Activated naive CD8-positive, alpha-beta T cell treated with anti-CD3 and anti-CD28 coated beads, Interleukin-2, amount 50 U/mL, for 24 hours (primary cell): Measurements from ENCODE around the gene ADAMTS17.

Experiments
- ATAC-seq: fragments of 150-1000 bp; cut with Tn5 transposase; one replicate; pipeline ENCODE4 v1.10.0; 2021
- DNase-seq: peaks from one replicate; pipeline ENCODE4 v3.0.0; 2021
- H3K27ac Mint-ChIP-seq: one replicate; pipeline ENCODE4 v1.8.0; 2021; ENCODE audit warnings: mild to moderate bottlenecking, mixed read lengths
- H3K27me3 Mint-ChIP-seq: one replicate; pipeline ENCODE4 v1.8.0; 2021; ENCODE audit warnings: mixed read lengths
- H3K36me3 Mint-ChIP-seq: one replicate; pipeline ENCODE4 v1.8.0; 2021; ENCODE audit warnings: low read depth, mixed read lengths
- H3K4me1 Mint-ChIP-seq: one replicate; pipeline ENCODE4 v1.8.0; 2021; ENCODE audit warnings: mixed read lengths
- H3K4me3 Mint-ChIP-seq: one replicate; pipeline ENCODE4 v1.8.0; 2021; ENCODE audit warnings: mild to moderate bottlenecking, moderate library complexity, mixed read lengths
- H3K9me3 Mint-ChIP-seq: one replicate; pipeline ENCODE4 v1.8.0; 2021; ENCODE audit warnings: mixed read lengths

The ADAMTS17 gene

DNA sequence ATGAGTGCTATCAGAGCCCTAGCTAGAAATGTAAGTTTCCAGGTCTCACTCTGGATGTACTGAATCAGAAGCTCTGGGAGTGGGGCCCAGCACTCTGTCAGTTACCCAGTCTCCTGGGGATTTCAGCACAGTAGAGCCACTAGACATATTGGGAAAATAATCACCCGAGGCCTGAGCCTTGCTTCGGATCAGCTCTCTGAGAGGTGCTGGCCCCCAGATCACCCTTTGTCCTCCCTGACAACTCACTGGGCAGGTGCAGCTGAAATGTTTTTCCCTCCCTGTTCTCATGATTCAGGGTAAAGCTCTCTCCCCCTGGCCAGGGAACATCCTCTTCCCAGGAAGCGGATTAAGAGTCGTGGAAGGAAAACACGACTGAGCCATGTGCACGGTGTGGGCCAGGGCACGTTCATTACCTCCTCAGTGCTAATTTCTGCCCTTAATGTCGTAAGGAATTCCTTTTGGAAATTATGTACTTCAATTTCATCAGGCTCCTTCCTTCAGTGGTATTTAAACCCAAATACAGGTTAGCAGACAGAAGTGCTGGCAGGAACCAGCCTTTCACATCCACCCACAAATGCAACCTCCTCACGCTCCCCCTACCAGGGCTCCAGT, 311.8 kb downstream of the ADAMTS17 start:
- Mint-ChIP-seq H3K4me1 (no peaks in the 10 kb centered on the region), H3K27ac (no peak overlapping the region), H3K27me3 (no peaks in the 10 kb centered on the region), H3K9me3 (peaks cover 19% of the 10 kb centered on the region), H3K4me3 (no peak overlapping the region), H3K36me3 (peaks cover 12% of the 10 kb centered on the region)
- DNase-seq (no peak), ATAC-seq (no peak)

GRCh38 chr15:100029045-100029444, 312.7 kb downstream of the ADAMTS17 start:
- Mint-ChIP-seq H3K27ac (no peak overlapping the region), H3K9me3 (peaks cover 19% of the 10 kb centered on the region), H3K4me1 (no peaks in the 10 kb centered on the region), H3K4me3 (no peak overlapping the region), H3K36me3 (peaks cover 12% of the 10 kb centered on the region), H3K27me3 (no peaks in the 10 kb centered on the region)
- ATAC-seq (no peak), DNase-seq (no peak)

DNA sequence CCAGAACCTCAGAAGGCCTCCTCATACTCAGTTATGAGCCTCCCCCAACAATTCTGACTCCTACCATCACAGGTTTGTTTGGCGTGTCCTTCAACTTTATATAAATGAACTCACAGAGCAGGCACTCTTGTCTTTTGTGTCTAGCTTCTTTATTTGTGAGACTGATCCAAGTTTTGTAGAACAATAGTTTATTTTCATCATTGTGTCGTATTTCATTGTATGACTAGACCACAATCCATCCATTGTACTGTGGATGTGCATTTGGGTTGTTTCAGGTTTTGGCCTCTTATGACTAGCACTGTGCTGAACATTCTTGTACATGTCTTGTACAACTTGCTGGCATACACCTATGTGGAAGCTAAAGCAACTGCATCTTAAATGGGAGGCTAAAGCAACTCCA, 315.7 kb downstream of the ADAMTS17 start:
- no peak for ATAC-seq
- DNase-seq = no peak
- H3K27ac Mint-ChIP-seq = no peak overlapping the region
- H3K9me3 Mint-ChIP-seq = peaks cover 19% of the 10 kb centered on the region
- peaks cover 12% of the 10 kb centered on the region for H3K36me3 Mint-ChIP-seq
- no peak overlapping the region for H3K4me3 Mint-ChIP-seq
- H3K4me1 Mint-ChIP-seq = no peaks in the 10 kb centered on the region
- H3K27me3 Mint-ChIP-seq = no peaks in the 10 kb centered on the region

GRCh38 chr15:100022806-100023205, 319.0 kb downstream of the ADAMTS17 start:
- H3K4me3 Mint-ChIP-seq = no peak overlapping the region
- no peaks in the 10 kb centered on the region for H3K27me3 Mint-ChIP-seq
- peaks cover 12% of the 10 kb centered on the region for H3K9me3 Mint-ChIP-seq
- ATAC-seq (no peak), DNase-seq (no peak)
- H3K4me1 Mint-ChIP-seq = no peaks in the 10 kb centered on the region
- no peak overlapping the region for H3K27ac Mint-ChIP-seq
- H3K36me3 Mint-ChIP-seq = peaks cover 3% of the 10 kb centered on the region

DNA sequence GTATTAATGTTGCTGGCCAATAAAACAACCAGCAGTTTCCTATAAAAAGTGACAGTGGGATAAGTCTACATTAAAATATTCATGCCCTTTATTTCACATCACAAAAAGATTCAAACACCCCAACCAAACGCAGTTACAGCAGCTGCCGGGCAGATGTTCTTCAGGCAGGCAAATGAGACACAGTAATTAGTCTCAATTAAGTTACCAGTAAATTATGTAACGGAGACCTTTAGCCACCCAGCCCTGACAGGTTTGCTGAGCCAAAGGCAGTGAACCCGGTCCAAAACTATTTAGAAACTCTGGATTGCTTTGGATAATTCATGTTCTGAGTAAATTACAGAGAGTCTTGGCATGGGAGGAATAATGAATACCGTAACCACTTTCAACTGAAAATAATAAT, 319.4 kb downstream of the ADAMTS17 start:
- Mint-ChIP-seq H3K4me3 (no peak overlapping the region), H3K36me3 (peaks cover 1% of the 10 kb centered on the region), H3K9me3 (peaks cover 8% of the 10 kb centered on the region), H3K27ac (no peak overlapping the region), H3K4me1 (no peaks in the 10 kb centered on the region), H3K27me3 (no peaks in the 10 kb centered on the region)
- DNase-seq (no peak), ATAC-seq (no peak)

- Mint-ChIP-seq H3K27ac (no peak overlapping the region), H3K4me3 (no peak overlapping the region), H3K4me1 (no peaks in the 10 kb centered on the region), H3K36me3 (peaks cover 3% of the 10 kb centered on the region), H3K9me3 (peaks cover under 1% of the 10 kb centered on the region), H3K27me3 (no peaks in the 10 kb centered on the region)
- ATAC-seq = no peak
- no peak for DNase-seq
Measured at GRCh38 chr15:100021653-100022052, 320.1 kb downstream of the ADAMTS17 start.

DNA sequence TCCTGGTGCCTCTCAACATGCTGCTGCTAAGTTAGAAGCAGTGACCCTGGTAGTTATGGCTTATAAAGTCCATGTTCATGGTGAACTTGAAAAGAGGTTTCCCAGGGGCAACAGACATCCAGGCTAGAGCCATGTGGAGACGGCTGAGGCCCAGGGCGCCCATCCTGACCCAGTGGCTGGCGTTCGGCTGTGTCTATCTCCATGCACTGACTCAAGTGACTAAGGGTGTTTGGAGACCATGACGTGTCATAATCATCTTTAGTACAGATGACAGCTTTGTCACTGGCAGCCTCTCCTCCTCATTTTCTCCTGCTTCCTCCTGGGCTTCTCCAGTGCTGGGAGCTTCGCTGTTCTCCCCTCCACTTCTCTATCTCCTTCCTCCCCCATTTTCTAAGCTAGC, 321.2 kb downstream of the ADAMTS17 start:
- H3K4me3 Mint-ChIP-seq = no peak overlapping the region
- no peaks in the 10 kb centered on the region for H3K9me3 Mint-ChIP-seq
- H3K4me1 Mint-ChIP-seq = no peaks in the 10 kb centered on the region
- no peak overlapping the region for H3K27ac Mint-ChIP-seq
- ATAC-seq = no peak
- DNase-seq = no peak
- peaks cover 3% of the 10 kb centered on the region for H3K36me3 Mint-ChIP-seq
- no peaks in the 10 kb centered on the region for H3K27me3 Mint-ChIP-seq

GRCh38 chr15:100020189-100020588, 321.6 kb downstream of the ADAMTS17 start:
- DNase-seq = no peak
- H3K27me3 Mint-ChIP-seq = no peaks in the 10 kb centered on the region
- H3K36me3 Mint-ChIP-seq = peaks cover 3% of the 10 kb centered on the region
- H3K27ac Mint-ChIP-seq = no peak overlapping the region
- ATAC-seq = no peak
- H3K9me3 Mint-ChIP-seq = no peaks in the 10 kb centered on the region
- H3K4me1 Mint-ChIP-seq = no peaks in the 10 kb centered on the region
- no peak overlapping the region for H3K4me3 Mint-ChIP-seq

DNA sequence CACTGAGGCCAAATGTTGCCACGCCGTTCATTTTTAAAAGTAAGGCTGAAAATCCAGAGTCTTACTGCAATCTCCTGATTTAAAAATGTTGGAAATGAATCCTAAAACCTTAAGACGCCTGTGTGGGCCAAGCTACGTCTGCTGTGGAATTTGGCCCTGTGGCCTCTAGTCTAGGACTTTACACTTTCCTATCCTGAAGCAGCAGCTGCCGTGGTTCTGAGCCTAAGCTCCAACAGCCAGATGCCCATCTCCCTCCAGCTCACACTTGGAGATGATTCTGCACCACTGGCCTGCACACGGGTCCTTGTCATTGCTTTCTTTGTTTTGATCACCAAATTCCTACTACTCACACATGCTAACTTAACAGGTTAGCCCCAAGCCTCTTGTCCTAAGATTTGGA, 322.2 kb downstream of the ADAMTS17 start:
- Mint-ChIP-seq H3K36me3 (peaks cover 3% of the 10 kb centered on the region), H3K4me3 (no peak overlapping the region), H3K27ac (no peak overlapping the region), H3K27me3 (no peaks in the 10 kb centered on the region), H3K4me1 (no peaks in the 10 kb centered on the region), H3K9me3 (no peaks in the 10 kb centered on the region)
- no peak for DNase-seq
- ATAC-seq = no peak

DNA sequence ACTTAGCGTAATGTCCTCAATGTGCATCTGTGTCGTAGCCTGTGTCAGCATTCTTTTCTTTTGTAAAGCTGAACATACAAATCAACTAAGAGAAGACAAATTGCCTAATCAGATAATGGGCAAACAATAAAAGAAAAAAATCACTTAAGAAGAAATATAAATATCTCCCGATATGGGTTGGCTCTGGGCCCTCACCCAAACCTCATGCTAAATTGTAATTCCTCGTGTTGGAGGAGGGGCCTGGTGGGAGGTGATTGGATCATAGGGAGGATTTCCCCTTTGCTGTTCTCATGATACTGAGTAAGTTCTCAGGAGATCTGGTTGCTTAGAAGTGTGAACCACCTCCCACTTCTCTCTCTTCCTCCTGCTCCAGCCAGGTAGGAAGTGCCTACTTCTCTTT, 323.6 kb downstream of the ADAMTS17 start:
- DNase-seq (no peak), ATAC-seq (no peak)
- Mint-ChIP-seq H3K4me3 (no peak overlapping the region), H3K27ac (no peak overlapping the region), H3K27me3 (no peaks in the 10 kb centered on the region), H3K36me3 (peaks cover 3% of the 10 kb centered on the region), H3K4me1 (no peaks in the 10 kb centered on the region), H3K9me3 (no peaks in the 10 kb centered on the region)

DNA sequence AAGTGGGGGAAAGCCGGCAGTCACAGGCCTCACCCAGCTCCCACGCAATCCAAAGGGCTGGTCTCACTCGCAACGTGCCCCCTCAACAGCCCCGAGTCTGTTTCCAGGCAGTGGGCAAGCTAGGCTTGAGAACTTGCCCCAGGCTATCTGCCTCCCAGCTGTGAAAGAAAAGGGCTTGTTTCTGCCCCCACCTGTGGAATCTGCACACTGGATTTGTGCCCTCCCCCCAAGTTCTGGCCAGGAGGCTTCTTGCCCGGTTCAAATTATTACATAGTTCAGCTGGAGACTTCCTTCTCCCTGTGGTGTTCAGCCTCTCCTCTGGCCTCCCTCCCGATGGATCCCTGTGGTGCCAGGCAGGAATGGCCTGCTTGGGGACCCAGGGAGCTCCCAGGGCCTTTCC, 324.6 kb downstream of the ADAMTS17 start:
- peaks cover 3% of the 10 kb centered on the region for H3K36me3 Mint-ChIP-seq
- DNase-seq = no peak
- H3K9me3 Mint-ChIP-seq = no peaks in the 10 kb centered on the region
- H3K27ac Mint-ChIP-seq = no peak overlapping the region
- ATAC-seq = no peak
- no peak overlapping the region for H3K4me3 Mint-ChIP-seq
- no peaks in the 10 kb centered on the region for H3K27me3 Mint-ChIP-seq
- H3K4me1 Mint-ChIP-seq = no peaks in the 10 kb centered on the region

DNA sequence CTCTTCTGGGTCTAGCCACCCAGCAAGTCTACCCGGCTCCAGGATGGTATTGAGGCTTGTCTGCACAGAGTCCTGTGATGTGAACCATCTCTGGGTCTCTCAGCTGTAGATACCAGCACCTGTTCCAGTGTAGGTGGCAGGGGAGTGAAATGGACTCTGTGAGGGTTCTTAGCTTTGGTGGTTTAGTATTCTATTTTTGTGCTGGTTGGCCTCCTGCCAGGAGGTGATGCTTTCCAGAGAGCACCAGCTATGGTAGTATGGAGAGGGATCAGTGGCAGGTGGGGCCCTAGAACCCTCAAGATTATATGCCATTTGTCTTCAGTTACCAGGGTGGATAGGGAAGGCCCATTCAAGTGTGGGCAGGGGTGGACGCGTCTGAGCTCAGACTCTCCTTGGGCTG, 325.1 kb downstream of the ADAMTS17 start:
- DNase-seq (no peak), ATAC-seq (no peak)
- Mint-ChIP-seq H3K36me3 (peaks cover 3% of the 10 kb centered on the region), H3K27ac (no peak overlapping the region), H3K4me1 (no peaks in the 10 kb centered on the region), H3K27me3 (no peaks in the 10 kb centered on the region), H3K9me3 (no peaks in the 10 kb centered on the region), H3K4me3 (no peak overlapping the region)

- Mint-ChIP-seq H3K27me3 (no peaks in the 10 kb centered on the region), H3K27ac (no peak overlapping the region), H3K4me3 (no peak overlapping the region), H3K9me3 (no peaks in the 10 kb centered on the region), H3K36me3 (no peaks in the 10 kb centered on the region), H3K4me1 (no peaks in the 10 kb centered on the region)
- ATAC-seq = no peak
- no peak for DNase-seq
Measured at GRCh38 chr15:100011235-100011634, 330.5 kb downstream of the ADAMTS17 start.

DNA sequence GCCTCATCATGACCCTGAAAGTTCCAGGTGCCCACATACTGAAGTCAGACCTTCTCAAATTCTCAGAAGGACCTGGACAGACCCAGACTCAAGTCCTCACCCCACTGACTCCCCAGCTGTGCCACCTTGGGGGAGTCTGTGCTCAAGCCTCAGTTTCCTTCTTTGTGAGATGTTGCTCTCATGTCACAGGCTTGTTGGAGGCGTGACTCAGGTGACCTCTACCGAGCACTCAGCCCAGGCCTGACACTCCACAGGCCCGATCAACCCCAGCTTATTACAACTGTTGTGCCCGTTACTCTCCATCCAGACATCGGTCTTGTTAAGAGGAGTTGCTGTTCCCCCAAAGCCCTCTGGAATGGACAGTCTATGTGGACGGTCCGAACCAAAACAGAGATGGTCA, 332.4 kb downstream of the ADAMTS17 start:
- no peak for ATAC-seq
- DNase-seq = no peak
- Mint-ChIP-seq H3K27ac (no peak overlapping the region), H3K4me3 (no peak overlapping the region), H3K36me3 (no peaks in the 10 kb centered on the region), H3K27me3 (no peaks in the 10 kb centered on the region), H3K9me3 (no peaks in the 10 kb centered on the region), H3K4me1 (no peaks in the 10 kb centered on the region)

- ATAC-seq (no peak), DNase-seq (no peak)
- no peaks in the 10 kb centered on the region for H3K4me1 Mint-ChIP-seq
- peaks cover 3% of the 10 kb centered on the region for H3K36me3 Mint-ChIP-seq
- no peak overlapping the region for H3K4me3 Mint-ChIP-seq
- no peaks in the 10 kb centered on the region for H3K9me3 Mint-ChIP-seq
- no peaks in the 10 kb centered on the region for H3K27me3 Mint-ChIP-seq
- no peak overlapping the region for H3K27ac Mint-ChIP-seq
Measured at GRCh38 chr15:100008258-100008657, 333.5 kb downstream of the ADAMTS17 start.

DNA sequence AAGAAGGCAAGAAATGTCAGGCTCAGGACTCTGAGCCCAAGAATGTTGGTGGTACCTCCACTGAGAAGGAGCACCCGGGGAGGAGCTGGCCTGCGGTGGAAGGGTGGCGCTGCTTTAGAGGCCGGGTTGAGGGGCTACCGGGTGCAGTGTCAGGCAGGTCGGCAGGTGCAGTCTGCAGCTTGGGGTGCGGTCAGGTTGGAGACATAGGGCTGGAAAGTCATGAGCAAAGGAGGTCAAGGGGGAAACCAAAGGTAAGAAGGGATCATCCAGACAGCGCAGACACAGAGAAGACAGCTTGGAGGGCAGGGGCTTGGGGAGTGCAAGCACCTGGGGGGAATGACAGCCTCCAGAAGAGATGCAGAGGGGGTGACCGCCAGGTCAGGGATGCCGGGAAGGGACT, 334.2 kb downstream of the ADAMTS17 start:
- peaks cover 3% of the 10 kb centered on the region for H3K36me3 Mint-ChIP-seq

More for the DNA sequence above, 334.2 kb downstream of the ADAMTS17 start:
- H3K9me3 Mint-ChIP-seq = no peaks in the 10 kb centered on the region
- ATAC-seq (no peak), DNase-seq (no peak)
- H3K4me1 Mint-ChIP-seq = no peaks in the 10 kb centered on the region
- H3K27ac Mint-ChIP-seq = no peak overlapping the region
- no peaks in the 10 kb centered on the region for H3K27me3 Mint-ChIP-seq
- no peak overlapping the region for H3K4me3 Mint-ChIP-seq
